Measurements from ENCODE around the gene PIP5K1A. TPM values are rescaled to one million over a fixed set of nuclear protein-coding genes. Genes with fewer than 3 reads are reported as not detected.

The PIP5K1A gene
- total RNA-seq, 2 donors from 2014 or later: 102 to 144 TPM

DNA sequence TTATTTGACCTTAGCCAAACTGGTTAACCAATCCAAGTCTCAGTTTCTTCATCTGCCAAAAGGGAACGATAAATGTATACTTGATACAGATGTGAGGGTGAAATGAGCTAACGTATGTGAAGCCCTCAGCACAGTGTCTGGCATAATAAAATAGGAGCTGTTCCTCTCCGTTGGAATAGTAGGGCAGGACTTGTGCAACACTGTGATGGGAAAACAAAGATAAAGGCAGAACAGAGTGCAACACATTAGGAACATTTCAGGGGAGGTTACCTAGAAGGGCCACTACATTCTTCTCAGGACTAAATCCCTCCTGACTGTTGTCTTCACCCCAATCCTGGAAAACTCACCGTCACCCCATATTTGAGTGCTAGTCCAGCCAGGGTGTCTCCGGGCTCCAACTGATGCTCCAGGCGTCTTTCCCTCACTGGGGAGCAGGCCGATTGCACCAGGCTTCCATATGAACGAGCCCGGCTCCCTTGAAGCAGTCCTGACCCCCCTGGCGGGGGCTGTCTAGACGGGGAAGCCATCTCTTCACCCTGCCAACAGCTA lies 33.5 kb upstream of the PIP5K1A start:
- Histone ChIP-seq H3K9ac (ENCODE audit: extremely low read depth, low read length, poor library complexity, severe bottlenecking) (peak overlapping the region; percentile 70), H3K4me1 (ENCODE audit: control insufficient read depth, insufficient read depth, low read length) (peaks cover 5% of the 10 kb centered on the region), H3K9me3 (ENCODE audit: control insufficient read depth, low read length) (no peaks in the 10 kb centered on the region), H3K36me3 (ENCODE audit: control insufficient read depth, insufficient read depth, low read length) (peaks cover 38% of the 10 kb centered on the region), H3K27ac (ENCODE audit: low read depth, low read length) (peak overlapping the region; percentile 42), H3K27me3 (ENCODE audit: control insufficient read depth, insufficient read depth, low read length, poor library complexity, severe bottlenecking) (no peaks in the 10 kb centered on the region), H3K4me3 (ENCODE audit: low read length) (peak overlapping the region; percentile 95)
- peak overlapping the region; percentile 91 for H3K4me3 Mint-ChIP-seq
- peak overlapping the region; percentile 94 for H3K27ac Mint-ChIP-seq
- peaks cover 14% of the 10 kb centered on the region for H3K4me1 Mint-ChIP-seq
- H3K36me3 Mint-ChIP-seq (ENCODE audit: low read depth): peaks cover 40% of the 10 kb centered on the region
- TF ChIP-seq, protein P1, sequence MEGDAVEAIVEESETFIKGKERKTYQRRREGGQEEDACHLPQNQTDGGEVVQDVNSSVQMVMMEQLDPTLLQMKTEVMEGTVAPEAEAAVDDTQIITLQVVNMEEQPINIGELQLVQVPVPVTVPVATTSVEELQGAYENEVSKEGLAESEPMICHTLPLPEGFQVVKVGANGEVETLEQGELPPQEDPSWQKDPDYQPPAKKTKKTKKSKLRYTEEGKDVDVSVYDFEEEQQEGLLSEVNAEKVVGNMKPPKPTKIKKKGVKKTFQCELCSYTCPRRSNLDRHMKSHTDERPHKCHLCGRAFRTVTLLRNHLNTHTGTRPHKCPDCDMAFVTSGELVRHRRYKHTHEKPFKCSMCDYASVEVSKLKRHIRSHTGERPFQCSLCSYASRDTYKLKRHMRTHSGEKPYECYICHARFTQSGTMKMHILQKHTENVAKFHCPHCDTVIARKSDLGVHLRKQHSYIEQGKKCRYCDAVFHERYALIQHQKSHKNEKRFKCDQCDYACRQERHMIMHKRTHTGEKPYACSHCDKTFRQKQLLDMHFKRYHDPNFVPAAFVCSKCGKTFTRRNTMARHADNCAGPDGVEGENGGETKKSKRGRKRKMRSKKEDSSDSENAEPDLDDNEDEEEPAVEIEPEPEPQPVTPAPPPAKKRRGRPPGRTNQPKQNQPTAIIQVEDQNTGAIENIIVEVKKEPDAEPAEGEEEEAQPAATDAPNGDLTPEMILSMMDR (conservative IDR thresholded peaks at IDR 0.05): no peak
- H3K9me3 Mint-ChIP-seq: no peaks in the 10 kb centered on the region
- 39 to 44% methylated on average over 8 to 11 of the region's 11 CpGs for WGBS, 2 experiments (ENCODE audit: insufficient coverage in 1 of 2, insufficient read length in 1 of 2)
- DNase-seq: peak; percentile 84
- no peaks in the 10 kb centered on the region for H3K27me3 Mint-ChIP-seq (ENCODE audit: insufficient read depth)

GRCh38 chr1:151165281-151165737 lies 33.0 kb upstream of the PIP5K1A start:
- H3K4me3 ChIP-seq (ENCODE audit: low read length): peak overlapping the region; percentile 95
- H3K9ac ChIP-seq (ENCODE audit: extremely low read depth, low read length, poor library complexity, severe bottlenecking): peak overlapping the region; percentile 70
- H3K27me3 ChIP-seq (ENCODE audit: control insufficient read depth, insufficient read depth, low read length, poor library complexity, severe bottlenecking): no peaks in the 10 kb centered on the region
- H3K4me1 ChIP-seq (ENCODE audit: control insufficient read depth, insufficient read depth, low read length): peaks cover 5% of the 10 kb centered on the region
- Mint-ChIP-seq H3K36me3 (ENCODE audit: low read depth) (peaks cover 39% of the 10 kb centered on the region), H3K9me3 (no peaks in the 10 kb centered on the region), H3K4me3 (peak overlapping the region; percentile 91), H3K27me3 (ENCODE audit: insufficient read depth) (no peaks in the 10 kb centered on the region), H3K27ac (peak overlapping the region; percentile 94), H3K4me1 (peaks cover 14% of the 10 kb centered on the region)
- WGBS, 2 experiments (ENCODE audit: insufficient coverage in 1 of 2, insufficient read length in 1 of 2): 2 to 3% methylated on average over 6 to 15 of the region's 15 CpGs
- no peaks in the 10 kb centered on the region for H3K9me3 ChIP-seq (ENCODE audit: control insufficient read depth, low read length)
- TF ChIP-seq, protein P1 (conservative IDR thresholded peaks at IDR 0.05): no peak
- H3K27ac ChIP-seq (ENCODE audit: low read depth, low read length): peak overlapping the region; percentile 69
- DNase-seq: no peak
- peaks cover 38% of the 10 kb centered on the region for H3K36me3 ChIP-seq (ENCODE audit: control insufficient read depth, insufficient read depth, low read length)

- Histone ChIP-seq H3K4me3 (ENCODE audit: low read length) (peak within 1 kb of the TSS; percentile 95), H3K9ac (ENCODE audit: extremely low read depth, low read length, poor library complexity, severe bottlenecking) (peak within 1 kb of the TSS; percentile 70), H3K27me3 (ENCODE audit: control insufficient read depth, insufficient read depth, low read length, poor library complexity, severe bottlenecking) (no peaks in the 10 kb centered on the region), H3K36me3 (ENCODE audit: control insufficient read depth, insufficient read depth, low read length) (peaks cover 32% of the 10 kb centered on the region), H3K27ac (ENCODE audit: low read depth, low read length) (peak within 1 kb of the TSS; percentile 69), H3K4me1 (ENCODE audit: control insufficient read depth, insufficient read depth, low read length) (peaks cover 5% of the 10 kb centered on the region), H3K9me3 (ENCODE audit: control insufficient read depth, low read length) (no peaks in the 10 kb centered on the region)
- peak; percentile 99 for DNase-seq
- Mint-ChIP-seq H3K4me3 (peak within 1 kb of the TSS; percentile 91), H3K27ac (peak within 1 kb of the TSS; percentile 94), H3K36me3 (ENCODE audit: low read depth) (peaks cover 35% of the 10 kb centered on the region), H3K27me3 (ENCODE audit: insufficient read depth) (no peaks in the 10 kb centered on the region), H3K9me3 (no peaks in the 10 kb centered on the region), H3K4me1 (peaks cover 16% of the 10 kb centered on the region)
- TF ChIP-seq, protein P1 (conservative IDR thresholded peaks at IDR 0.05): no peak
- 0 to 1% methylated on average over 29 to 38 of the region's 38 CpGs for WGBS, 2 experiments (ENCODE audit: insufficient coverage in 1 of 2, insufficient read length in 1 of 2)
Measured at GRCh38 chr1:151165738-151166504, 32.4 kb upstream of the PIP5K1A start, which contains the start of the genes LYSMD1 and SCNM1. Gene LYSMD1 (minus strand): TSS chr1:151165902. CDS start chr1:151165258, 644 bp downstream. Gene SCNM1 (plus strand): TSS chr1:151166144. CDS start chr1:151166153, 9 bp downstream.

All from endodermal cell (in vitro differentiated cells).